LNCAP (cell line): ENCODE measurements around the gene PDCD7.

Experiments
- TF ChIP-seq, protein P1 (sequence below): fragments of 450-650 bp; IDR thresholded peaks from 2 replicates; pipeline ENCODE4 v1.5.1; 2017; ENCODE audit warnings: mild to moderate bottlenecking

PDCD7 gene

DNA sequence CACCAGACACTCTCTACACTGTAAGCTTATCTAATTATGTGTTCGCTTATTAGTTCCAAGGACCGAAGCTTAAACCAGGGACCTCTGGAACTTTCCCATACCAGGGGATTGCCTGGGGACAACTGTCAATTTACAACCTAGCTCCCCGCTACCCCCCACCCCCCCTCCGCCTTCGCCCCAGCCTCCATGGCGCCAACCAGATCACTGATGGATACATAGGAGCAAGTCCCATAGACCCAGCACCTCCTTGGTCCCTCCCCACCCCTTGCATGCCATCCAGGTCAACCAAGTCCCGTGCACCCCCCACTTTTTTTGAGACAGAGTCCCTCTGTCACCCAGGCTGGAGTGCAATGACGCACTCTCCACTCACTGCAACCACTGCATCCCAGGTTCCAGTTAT lies 930 bp upstream of the PDCD7 start:
- TF ChIP-seq, protein P1, sequence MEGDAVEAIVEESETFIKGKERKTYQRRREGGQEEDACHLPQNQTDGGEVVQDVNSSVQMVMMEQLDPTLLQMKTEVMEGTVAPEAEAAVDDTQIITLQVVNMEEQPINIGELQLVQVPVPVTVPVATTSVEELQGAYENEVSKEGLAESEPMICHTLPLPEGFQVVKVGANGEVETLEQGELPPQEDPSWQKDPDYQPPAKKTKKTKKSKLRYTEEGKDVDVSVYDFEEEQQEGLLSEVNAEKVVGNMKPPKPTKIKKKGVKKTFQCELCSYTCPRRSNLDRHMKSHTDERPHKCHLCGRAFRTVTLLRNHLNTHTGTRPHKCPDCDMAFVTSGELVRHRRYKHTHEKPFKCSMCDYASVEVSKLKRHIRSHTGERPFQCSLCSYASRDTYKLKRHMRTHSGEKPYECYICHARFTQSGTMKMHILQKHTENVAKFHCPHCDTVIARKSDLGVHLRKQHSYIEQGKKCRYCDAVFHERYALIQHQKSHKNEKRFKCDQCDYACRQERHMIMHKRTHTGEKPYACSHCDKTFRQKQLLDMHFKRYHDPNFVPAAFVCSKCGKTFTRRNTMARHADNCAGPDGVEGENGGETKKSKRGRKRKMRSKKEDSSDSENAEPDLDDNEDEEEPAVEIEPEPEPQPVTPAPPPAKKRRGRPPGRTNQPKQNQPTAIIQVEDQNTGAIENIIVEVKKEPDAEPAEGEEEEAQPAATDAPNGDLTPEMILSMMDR, result no peak

DNA sequence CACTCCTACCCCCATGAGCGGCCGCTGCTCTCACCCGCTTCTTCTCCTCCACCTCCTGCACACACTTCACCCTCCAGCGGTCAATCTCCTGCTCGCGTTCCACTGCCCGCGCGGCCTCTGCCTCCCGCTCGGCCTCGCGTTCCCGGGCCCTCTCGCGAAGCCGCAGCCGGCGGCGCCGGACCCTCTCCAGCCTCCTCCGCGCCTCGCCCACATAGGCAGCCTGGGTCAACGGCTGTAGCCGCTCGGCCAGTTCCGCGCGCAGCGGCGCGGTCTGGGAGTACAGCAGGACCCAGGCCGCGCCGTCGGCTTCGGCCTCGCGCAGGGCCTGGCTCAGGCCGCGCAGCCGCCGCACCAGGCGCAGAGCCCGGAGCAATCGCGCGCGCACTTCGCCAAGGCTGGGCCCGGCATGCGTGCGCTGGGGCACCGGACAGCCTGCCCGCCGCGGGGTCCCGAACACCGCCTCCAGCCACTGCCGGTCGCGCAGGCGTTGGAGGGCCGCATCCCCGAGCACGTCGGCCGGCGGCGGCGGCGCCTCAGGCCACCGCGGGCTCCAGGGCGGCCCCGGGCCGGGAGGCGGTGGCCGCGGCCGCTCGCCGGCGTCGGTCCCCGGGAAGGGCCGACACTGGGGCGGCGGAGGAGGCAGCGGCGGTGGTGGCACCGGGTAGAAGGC lies 595 bp downstream of the PDCD7 start:
- TF ChIP-seq, protein P1, result no peak

DNA sequence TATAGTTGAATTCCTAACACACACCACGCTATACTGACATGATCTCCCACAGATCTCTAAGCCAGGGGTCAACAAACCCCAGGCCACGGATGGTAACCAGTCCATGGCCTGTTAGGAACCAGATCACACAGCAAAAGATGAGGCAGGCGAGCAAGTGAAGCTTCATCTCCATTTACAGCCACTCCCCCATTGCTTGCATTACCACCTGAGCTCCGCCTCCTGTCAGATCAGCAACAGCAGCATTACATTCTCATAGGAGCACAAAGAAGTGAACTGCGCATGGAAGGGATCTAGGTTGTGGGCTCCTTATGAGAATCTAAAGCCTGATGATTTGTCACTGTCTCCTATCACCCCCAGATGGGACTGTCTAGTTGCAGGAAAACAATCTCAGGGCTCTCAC lies 2.7 kb downstream of the PDCD7 start:
- TF ChIP-seq, protein P1, result no peak

DNA sequence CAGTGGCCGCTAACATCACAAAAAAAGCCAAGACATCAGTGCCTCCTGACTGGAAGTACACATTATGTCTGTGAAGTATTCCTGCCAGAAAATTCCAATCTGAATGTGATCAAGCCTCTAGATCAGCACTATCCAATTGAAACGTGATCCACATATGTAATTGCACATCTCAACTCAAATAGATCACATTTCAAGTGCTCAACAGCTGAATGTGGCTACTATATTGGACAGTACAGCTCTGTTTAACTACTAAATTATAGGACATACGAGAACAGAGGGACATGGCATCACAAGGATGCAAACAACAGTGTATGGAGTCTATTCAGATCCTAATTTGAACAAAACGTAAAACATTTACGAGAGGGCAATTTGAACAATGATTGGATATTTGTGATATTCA lies 18.1 kb downstream of the PDCD7 start:
- TF ChIP-seq, protein P1, result no peak

DNA sequence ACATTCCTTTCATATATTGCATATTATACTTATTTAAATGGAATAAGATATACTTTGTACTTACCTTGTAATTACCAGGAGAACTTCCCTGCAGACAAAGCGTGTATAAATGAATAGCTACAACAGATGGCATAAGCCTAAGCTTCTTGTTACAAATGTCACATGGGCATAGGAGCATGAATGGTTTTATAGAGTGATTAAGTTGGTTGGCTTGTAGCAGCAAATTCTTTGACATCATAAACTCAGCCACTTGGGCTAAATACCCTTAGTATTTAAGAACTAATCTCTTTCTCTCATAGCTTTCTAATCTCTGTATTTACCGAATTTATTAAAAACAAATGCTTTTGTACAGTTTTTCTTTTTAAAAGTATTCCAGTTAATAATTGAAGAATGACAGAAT lies 18.5 kb downstream of the PDCD7 start, which contains the start of gene UBAP1L:
Gene UBAP1L, minus strand, starts transcription at position 115 of the 400 bp plus-strand sequence. CDS start 8,985 bp downstream, outside the sequence.
- TF ChIP-seq, protein P1, result no peak

DNA sequence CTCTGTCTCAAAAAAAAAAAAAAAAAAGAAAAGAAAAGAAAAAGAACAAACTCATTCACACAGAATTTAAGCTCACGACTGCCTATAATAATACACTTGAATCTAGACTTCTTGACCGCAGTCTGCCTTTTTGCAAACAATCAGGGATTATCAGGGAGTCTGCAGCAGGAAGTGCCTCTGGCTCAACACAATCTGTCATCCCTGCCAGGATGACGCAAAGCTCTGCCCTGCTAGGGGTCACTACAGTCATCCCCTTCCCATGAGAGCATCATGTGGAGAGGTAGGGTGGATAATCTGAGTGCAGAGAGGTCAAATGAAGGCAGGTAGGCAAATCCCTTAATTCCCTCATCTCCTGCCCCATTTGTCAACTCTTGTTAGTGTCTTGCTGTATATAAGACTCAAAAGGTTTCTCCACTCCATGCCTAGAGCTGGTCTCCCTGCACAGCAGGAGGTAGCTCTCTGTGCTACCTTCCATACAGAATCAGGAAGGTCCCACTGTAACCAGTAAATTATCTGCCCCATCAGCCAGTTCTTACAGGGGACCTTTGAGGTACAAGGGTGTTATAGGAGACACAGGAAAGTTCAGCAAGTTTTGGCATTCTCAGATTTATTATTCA lies 22.8 kb downstream of the PDCD7 start:
- TF ChIP-seq, protein P1, result no peak

DNA sequence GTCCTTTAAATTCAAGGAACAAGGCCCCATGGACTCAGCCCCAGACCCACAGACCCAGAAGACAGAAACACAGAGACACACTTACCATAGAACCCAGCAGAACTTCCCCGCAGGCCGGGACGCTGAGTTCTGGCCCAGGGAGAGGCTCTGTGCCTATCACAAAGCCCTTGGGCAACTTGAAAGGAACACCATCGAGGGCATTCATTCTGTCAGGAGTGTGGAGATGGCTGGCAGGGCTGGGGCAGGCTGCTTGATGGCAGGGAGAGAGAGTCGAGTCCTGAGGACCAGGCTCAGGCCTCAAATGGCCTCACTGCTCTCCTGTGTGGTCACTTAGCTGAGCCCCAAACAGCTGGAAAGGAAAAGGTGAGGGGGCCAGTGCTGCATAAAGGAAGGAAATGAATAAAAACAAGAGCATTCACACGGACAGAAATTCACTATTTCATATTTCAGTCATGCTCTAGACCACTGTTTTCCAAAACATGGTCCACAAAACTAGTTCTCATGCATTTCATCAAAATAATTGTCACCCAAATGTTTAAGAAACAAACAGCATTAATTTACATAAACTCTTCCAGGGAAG lies 27.5 kb downstream of the PDCD7 start:
- TF ChIP-seq, protein P1, result no peak
